Neural cell (in vitro differentiated cells): ENCODE data around the gene OR2T27.

Experiments used
- POLR2AphosphoS5 ChIP-seq: IDR thresholded peaks from 2 replicates; pipeline ENCODE4 v1.6.1; 2012
- TF ChIP-seq, protein P1 (sequence below): fragments of 450-650 bp; IDR thresholded peaks from 2 replicates; pipeline ENCODE4 v1.5.1; 2014; ENCODE audit warnings: antibody characterized with exemption, mild to moderate bottlenecking, moderate library complexity; ENCODE audit not compliant: poor library complexity, severe bottlenecking

GRCh38 chr1:248618878-248619277 lies 36.5 kb downstream of the OR2T27 start:
- TF ChIP-seq, protein P1, sequence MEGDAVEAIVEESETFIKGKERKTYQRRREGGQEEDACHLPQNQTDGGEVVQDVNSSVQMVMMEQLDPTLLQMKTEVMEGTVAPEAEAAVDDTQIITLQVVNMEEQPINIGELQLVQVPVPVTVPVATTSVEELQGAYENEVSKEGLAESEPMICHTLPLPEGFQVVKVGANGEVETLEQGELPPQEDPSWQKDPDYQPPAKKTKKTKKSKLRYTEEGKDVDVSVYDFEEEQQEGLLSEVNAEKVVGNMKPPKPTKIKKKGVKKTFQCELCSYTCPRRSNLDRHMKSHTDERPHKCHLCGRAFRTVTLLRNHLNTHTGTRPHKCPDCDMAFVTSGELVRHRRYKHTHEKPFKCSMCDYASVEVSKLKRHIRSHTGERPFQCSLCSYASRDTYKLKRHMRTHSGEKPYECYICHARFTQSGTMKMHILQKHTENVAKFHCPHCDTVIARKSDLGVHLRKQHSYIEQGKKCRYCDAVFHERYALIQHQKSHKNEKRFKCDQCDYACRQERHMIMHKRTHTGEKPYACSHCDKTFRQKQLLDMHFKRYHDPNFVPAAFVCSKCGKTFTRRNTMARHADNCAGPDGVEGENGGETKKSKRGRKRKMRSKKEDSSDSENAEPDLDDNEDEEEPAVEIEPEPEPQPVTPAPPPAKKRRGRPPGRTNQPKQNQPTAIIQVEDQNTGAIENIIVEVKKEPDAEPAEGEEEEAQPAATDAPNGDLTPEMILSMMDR = no peak
- no peak for TF ChIP-seq POLR2AphosphoS5
